ENCODE measurements around the gene ANKRD9. TPM values are rescaled to one million over a fixed set of nuclear protein-coding genes. Genes with fewer than 3 reads are reported as not detected.

ANKRD9 gene
- total RNA-seq, 1 donor from 2014 or later = 23.9 TPM

- TF ChIP-seq CTCF (IDR thresholded peaks at IDR 0.05; ENCODE audit: unreplicated experiment) = no peak
- no peak for DNase-seq (ENCODE audit: low spot score in 2 of 2, unreplicated experiment in 2 of 2)
- Mint-ChIP-seq H3K36me3 (peaks cover 3% of the 10 kb centered on the region), H3K27ac (no peak overlapping the region), H3K4me1 (no peaks in the 10 kb centered on the region), H3K27me3 (ENCODE audit: low read depth) (no peaks in the 10 kb centered on the region), H3K4me3 (no peak overlapping the region), H3K9me3 (no peaks in the 10 kb centered on the region)
Measured at GRCh38 chr14:102493585-102493984, 16.0 kb downstream of the ANKRD9 start.

GRCh38 chr14:102493096-102493495 lies 16.5 kb downstream of the ANKRD9 start:
- no peaks in the 10 kb centered on the region for H3K4me1 Mint-ChIP-seq
- no peaks in the 10 kb centered on the region for H3K9me3 Mint-ChIP-seq
- H3K36me3 Mint-ChIP-seq = peaks cover 2% of the 10 kb centered on the region
- no peak overlapping the region for H3K27ac Mint-ChIP-seq
- TF ChIP-seq CTCF (IDR thresholded peaks at IDR 0.05; ENCODE audit: unreplicated experiment) = no peak
- DNase-seq (ENCODE audit: low spot score in 2 of 2, unreplicated experiment in 2 of 2) = no peak
- H3K4me3 Mint-ChIP-seq = no peak overlapping the region
- no peaks in the 10 kb centered on the region for H3K27me3 Mint-ChIP-seq (ENCODE audit: low read depth)

GRCh38 chr14:102492531-102492910 lies 17.1 kb downstream of the ANKRD9 start:
- Mint-ChIP-seq H3K27me3 (ENCODE audit: low read depth) (no peaks in the 10 kb centered on the region), H3K36me3 (no peaks in the 10 kb centered on the region), H3K4me3 (no peak overlapping the region), H3K4me1 (no peaks in the 10 kb centered on the region), H3K27ac (no peak overlapping the region), H3K9me3 (no peaks in the 10 kb centered on the region)
- TF ChIP-seq CTCF (IDR thresholded peaks at IDR 0.05; ENCODE audit: unreplicated experiment) = no peak
- no peak for DNase-seq (ENCODE audit: low spot score in 2 of 2, unreplicated experiment in 2 of 2)

GRCh38 chr14:102491786-102492530 lies 17.6 kb downstream of the ANKRD9 start:
- no peaks in the 10 kb centered on the region for H3K27me3 Mint-ChIP-seq (ENCODE audit: low read depth)
- TF ChIP-seq CTCF (IDR thresholded peaks at IDR 0.05; ENCODE audit: unreplicated experiment) = no peak
- no peak overlapping the region for H3K4me3 Mint-ChIP-seq

GRCh38 chr14:102491366-102491765 lies 18.2 kb downstream of the ANKRD9 start:
- TF ChIP-seq CTCF (IDR thresholded peaks at IDR 0.05; ENCODE audit: unreplicated experiment) = no peak
- no peaks in the 10 kb centered on the region for H3K27me3 Mint-ChIP-seq (ENCODE audit: low read depth)
- DNase-seq (ENCODE audit: low spot score in 2 of 2, unreplicated experiment in 2 of 2) = no peak
- no peak overlapping the region for H3K4me3 Mint-ChIP-seq
- H3K4me1 Mint-ChIP-seq = peaks cover 5% of the 10 kb centered on the region
- H3K9me3 Mint-ChIP-seq = no peaks in the 10 kb centered on the region
- H3K27ac Mint-ChIP-seq = no peak overlapping the region
- H3K36me3 Mint-ChIP-seq = no peaks in the 10 kb centered on the region

More at GRCh38 chr14:102491786-102492530, 17.6 kb downstream of the ANKRD9 start:
- H3K36me3 Mint-ChIP-seq = no peaks in the 10 kb centered on the region
- DNase-seq (ENCODE audit: low spot score in 2 of 2, unreplicated experiment in 2 of 2) = no peak
- H3K4me1 Mint-ChIP-seq = peaks cover under 1% of the 10 kb centered on the region
- no peaks in the 10 kb centered on the region for H3K9me3 Mint-ChIP-seq
- H3K27ac Mint-ChIP-seq = no peak overlapping the region
